NCI-H1048 (cell line): ENCODE results near the gene HLCS.

Experiments used
- DNase-seq: peaks from one replicate; lab custom pipeline; 2025; lab: John Stamatoyannopoulos, UW

The HLCS gene

GRCh38 chr21:36914244-36915013 lies 52.0 kb downstream of the HLCS start:
- DNase-seq = no peak

GRCh38 chr21:36913247-36914169 lies 53.0 kb downstream of the HLCS start:
- no peak for DNase-seq

- no peak for DNase-seq
These were observed 55.7 kb downstream of the HLCS start for GRCh38 chr21:36910581-36911307.

GRCh38 chr21:36909901-36910561 lies 56.4 kb downstream of the HLCS start:
- no peak for DNase-seq

GRCh38 chr21:36909423-36909822 lies 57.0 kb downstream of the HLCS start:
- DNase-seq = no peak

GRCh38 chr21:36908260-36908908 lies 58.1 kb downstream of the HLCS start:
- no peak for DNase-seq

- DNase-seq = no peak
These were observed 62.3 kb downstream of the HLCS start for GRCh38 chr21:36904093-36904666.

GRCh38 chr21:36902793-36903192 lies 63.7 kb downstream of the HLCS start:
- no peak for DNase-seq

- no peak for DNase-seq
These were observed 64.1 kb downstream of the HLCS start for GRCh38 chr21:36902331-36902730.

- no peak for DNase-seq
These were observed 64.9 kb downstream of the HLCS start for GRCh38 chr21:36901575-36901974.

GRCh38 chr21:36893581-36893980 lies 72.9 kb downstream of the HLCS start:
- no peak for DNase-seq

- DNase-seq = no peak
These were observed 74.3 kb downstream of the HLCS start for GRCh38 chr21:36892201-36892600.

GRCh38 chr21:36891692-36892091 lies 74.8 kb downstream of the HLCS start:
- no peak for DNase-seq

- no peak for DNase-seq
These were observed 75.3 kb downstream of the HLCS start for GRCh38 chr21:36891121-36891520.

GRCh38 chr21:36890086-36890485 lies 76.4 kb downstream of the HLCS start:
- DNase-seq = no peak

GRCh38 chr21:36889401-36889800 lies 77.1 kb downstream of the HLCS start:
- DNase-seq = no peak

- DNase-seq = no peak
These were observed 78.0 kb downstream of the HLCS start for GRCh38 chr21:36888466-36888865.

- DNase-seq = peak; percentile 16
These were observed 78.5 kb downstream of the HLCS start for GRCh38 chr21:36887963-36888362.

GRCh38 chr21:36883532-36884486 lies 82.7 kb downstream of the HLCS start:
- DNase-seq = no peak

- no peak for DNase-seq
These were observed 83.7 kb downstream of the HLCS start for GRCh38 chr21:36882776-36883175.
